ENCODE data around the gene ATXN1.

The ATXN1 gene

GRCh38 chr6:16319813-16320532, 441.3 kb downstream of the ATXN1 start:
- DNase-seq: peak; percentile 85

DNA sequence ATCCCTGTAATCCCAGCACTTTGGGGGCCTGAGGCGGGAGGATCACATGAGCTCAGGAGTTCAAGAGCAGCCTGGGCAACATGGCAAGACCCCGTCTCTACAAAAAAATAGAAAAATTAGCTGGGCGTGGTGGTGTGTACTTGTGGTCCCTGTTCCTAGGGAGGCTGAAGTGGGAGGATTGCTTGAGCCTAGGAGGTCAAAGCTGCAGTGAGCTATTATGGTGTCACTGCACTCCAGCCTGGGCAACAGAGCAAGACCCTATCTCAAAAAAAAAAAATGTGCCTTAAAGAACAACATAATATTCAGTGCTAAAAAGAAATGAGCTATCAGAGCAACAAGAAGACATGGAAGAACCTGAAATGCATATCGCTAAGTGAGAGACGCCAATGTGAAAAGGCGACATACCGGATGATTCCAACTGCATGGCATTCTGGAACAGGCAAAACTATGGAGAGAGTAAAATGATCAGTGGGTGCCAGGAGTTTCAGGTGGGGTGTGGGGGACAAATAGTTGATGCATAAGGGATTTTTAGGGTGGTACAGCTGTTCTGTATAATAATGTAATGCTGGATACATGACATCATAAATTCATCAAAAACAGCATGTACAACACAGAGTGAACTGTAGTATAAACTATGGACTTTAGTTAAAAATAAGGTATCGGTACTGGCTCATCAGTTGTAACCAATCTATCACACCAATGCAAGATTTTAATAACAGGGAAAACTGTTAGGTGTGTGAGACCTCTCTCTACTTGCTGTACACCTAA, 442.1 kb downstream of the ATXN1 start:
- DNase-seq: no peak

DNA sequence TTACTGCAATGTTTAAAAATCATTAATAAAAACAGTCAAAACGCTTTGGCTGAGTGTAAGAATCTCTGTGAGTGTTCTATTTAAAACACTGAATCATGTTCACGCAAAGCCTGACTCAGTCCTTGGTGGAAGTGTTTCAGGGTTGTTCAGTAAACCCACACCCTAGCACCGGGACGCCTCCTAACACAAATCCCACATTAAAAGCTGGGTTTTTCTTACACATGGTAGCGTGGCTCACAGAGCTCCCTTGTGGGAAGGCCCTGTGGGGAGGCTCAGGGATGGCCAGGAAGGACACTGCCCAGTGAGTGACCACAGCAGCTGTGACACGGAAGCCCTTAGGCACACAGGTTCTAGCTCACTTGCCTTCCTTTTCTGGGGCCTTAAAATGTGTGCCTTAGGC, 442.7 kb downstream of the ATXN1 start:
- no peak for DNase-seq

GRCh38 chr6:16316741-16317251, 444.5 kb downstream of the ATXN1 start:
- no peak for DNase-seq

DNA sequence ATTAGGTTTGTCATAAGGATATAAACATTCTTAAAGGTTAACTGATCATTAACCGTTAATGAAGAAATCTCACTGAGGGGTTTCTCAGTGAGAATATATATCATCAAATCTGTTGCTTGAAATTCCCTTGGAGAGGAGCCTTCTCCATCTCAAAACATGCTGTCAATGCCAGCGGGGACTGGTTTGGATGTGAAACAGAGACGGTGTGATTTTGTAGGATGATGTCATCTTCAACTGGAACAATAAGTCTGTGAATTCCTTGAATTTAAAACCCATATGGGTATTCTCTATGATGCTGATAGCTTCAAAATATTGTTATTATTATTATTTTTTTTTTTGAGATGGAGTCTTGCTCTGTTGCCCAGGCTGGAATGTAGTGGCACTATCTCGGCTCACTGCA, 447.0 kb downstream of the ATXN1 start:
- no peak for DNase-seq

DNA sequence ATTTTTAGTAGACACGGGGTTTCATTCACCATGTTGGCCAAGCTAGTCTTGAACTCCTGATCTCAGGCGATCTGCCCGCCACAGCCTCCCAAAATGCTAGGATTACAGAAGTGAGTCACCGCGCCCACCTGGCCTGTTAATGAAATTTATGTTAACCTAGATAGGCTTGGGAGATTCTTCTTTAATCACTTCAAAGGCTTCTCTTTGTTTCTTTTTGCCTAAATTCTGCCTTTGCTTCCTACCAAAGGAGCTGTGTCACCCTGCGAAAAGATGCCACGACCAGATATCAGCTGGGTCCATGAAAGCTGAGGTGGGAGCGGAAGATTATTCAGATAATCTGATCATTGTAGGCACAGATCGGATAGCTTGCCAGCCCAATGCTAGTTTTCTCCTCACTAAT, 447.5 kb downstream of the ATXN1 start:
- DNase-seq: no peak

GRCh38 chr6:16311763-16312162, 449.5 kb downstream of the ATXN1 start:
- DNase-seq: no peak

- no peak for DNase-seq
Observed at GRCh38 chr6:16306334-16306733, 454.9 kb downstream of the ATXN1 start.

GRCh38 chr6:16305788-16306187, 455.5 kb downstream of the ATXN1 start:
- no peak for DNase-seq

- DNase-seq: no peak
Observed at GRCh38 chr6:16305246-16305725, 456.0 kb downstream of the ATXN1 start.

DNA sequence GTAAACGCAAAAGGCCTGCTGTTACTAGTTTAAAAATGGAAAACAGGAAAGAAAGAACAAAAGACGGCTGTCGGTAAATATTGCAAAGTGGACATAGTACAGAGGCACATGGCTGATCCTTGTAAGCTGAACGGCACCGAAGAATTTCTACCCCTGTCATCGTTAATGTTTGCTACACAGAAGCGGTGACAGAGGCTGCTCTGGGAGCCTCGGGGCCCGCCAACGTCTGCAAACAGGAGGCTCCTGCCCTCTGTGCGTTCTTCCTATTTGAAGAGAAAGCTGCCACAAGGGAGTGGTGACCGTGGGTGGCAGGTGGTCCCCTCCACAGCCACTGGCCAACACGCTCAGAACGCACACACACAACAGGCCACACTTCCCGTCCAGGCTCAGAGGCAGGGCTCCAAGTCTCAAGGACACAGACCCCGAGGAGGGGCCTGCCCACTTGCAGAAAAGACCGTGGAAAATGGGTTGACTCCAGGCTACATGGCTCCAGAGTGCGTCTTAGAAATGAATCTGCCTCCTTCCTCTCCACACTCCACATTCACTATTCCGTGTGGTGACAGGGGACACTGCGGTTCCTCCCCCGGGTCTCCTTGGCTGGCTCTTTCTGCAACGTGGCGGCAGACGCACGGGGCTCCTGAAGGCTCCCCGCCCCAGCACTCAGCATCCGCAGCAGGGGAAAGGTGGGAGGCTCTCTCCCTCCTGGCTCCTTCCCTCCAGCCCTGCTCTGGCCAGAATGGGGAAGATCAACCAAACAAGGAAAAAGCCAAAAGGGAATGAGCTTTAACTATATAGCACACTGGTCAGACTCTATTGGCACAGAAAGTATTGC, 458.3 kb downstream of the ATXN1 start:
- DNase-seq: no peak

- DNase-seq: no peak
Observed at GRCh38 chr6:16301511-16301910, 459.7 kb downstream of the ATXN1 start.

DNA sequence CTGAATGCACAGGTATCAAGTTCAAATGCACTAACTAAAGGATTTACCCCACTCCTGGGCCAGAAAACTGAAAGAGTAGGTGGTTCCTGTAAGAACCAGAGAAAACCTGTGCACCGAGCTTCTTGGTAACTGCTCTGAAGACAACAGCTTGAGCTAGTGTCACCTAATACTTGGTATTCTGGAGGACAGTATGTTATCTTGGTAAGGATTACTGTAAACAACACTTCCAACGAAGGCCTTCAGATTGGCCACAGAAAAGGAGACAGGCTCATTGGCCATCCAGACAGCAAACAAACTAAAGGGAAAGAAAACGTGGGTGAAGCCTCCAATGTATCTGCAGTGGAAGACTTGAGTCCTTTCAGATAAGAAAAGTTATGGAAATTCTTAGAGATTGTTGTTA, 461.4 kb downstream of the ATXN1 start:
- DNase-seq: no peak

GRCh38 chr6:16296061-16296670, 465.1 kb downstream of the ATXN1 start:
- DNase-seq: no peak

GRCh38 chr6:16295471-16295870, 465.8 kb downstream of the ATXN1 start:
- DNase-seq: no peak

DNA sequence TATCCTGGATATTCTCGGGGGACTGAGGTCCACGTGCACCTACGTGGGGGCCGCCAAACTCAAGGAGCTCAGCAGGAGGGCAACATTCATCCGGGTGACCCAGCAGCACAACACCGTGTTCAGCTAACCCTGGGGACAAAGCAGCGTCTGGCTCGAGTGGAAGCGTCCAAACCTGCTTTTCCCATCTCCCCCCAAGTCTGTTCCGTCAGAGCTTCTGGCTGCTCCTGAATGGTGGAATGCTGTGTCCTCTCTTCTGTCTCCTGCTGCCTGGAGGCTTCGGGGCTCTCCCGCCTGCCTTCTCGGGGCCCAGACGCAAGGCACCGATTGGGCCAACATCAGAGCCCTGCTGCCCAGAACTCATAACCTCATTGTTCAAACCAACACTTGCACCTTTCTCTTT, 466.2 kb downstream of the ATXN1 start:
- DNase-seq: no peak

- no peak for DNase-seq
Observed at GRCh38 chr6:16294371-16294770, 466.9 kb downstream of the ATXN1 start.

GRCh38 chr6:16292942-16293341, 468.3 kb downstream of the ATXN1 start:
- DNase-seq: no peak

DNA sequence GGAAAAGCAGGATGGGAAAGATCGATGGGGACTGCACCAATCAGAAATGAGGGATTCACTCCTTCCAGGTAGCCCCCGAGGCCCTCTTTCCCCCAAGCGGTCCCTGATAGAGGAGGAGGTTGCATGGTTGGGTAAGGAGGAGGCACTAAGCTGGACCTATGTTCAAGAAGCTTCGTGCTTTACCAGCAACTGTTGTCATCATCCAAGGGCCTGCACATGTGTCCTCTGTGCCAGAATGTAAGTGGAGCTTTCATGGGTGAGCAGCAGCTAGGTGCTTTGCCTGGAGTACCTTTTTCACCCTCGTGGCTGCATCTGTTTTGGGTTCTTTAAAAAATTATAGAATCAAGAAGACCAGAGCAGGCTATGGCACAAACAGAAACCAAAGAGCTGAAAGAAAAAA, 468.8 kb downstream of the ATXN1 start:
- DNase-seq: no peak

- no peak for DNase-seq
Observed at GRCh38 chr6:16291739-16292138, 469.5 kb downstream of the ATXN1 start.

DNA sequence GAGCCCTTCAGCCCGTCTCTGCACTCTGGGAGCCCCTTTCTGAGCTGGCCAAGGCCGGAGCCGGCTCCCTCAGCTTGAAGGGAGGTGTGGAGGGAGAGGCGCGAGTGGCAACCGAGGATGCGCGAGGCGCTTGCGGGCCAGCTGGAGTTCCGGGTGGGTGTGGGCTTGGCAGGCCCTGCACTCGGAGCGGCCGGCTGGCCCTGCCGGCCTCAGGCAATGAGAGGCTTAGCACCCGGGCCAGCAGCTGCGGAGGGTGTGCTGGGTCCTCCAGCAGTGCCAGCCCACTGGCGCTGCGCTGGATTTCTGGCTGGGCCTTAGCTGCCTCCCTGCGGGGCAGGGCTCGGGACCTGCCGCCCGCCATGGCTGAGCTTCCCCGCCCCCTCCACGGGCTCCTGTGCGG, 473.1 kb downstream of the ATXN1 start:
- DNase-seq: no peak

DNA sequence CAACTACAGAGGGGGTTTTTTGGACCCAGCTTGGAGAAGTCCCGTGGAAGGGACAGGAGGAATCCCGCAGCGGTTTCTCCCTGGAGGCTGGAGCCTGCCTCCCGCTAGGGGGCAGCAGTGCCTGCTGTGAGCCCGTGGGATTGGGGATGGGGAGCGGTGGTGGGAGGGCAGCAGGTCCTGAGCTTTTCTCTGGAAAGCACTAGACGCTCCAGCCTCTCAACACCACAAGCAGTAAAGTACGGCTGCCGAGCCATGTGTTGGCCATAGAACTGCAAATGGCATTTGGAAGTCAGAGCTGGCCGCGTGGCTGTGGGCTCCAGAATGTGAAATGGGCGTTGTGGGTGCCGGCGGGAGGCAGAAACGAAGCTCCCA, 475.1 kb downstream of the ATXN1 start:
- DNase-seq: no peak

Measured in DMS 273 treated with DMSO at 0.1 percent for 48 hours (cell line).